Stimulated activated CD8-positive, alpha-beta memory T cell treated with anti-CD3 and anti-CD28 coated beads, Interleukin-7, amount 100 ng/mL, for 4 hours (primary cell): Measurements from ENCODE around the gene LRRFIP1.
"Not testable (repeated sequence)": the region's sequence is repeated elsewhere in the genome, so short reads cannot be mapped to it uniquely, and the experiment has no call there.

ENCODE experiments used
- DNase-seq, 2 donors: peaks; one replicate each; pipeline ENCODE4 v3.0.0-alpha.2; 2020; ENCODE audit warnings: low read depth in 2 of 2

Gene LRRFIP1

DNA sequence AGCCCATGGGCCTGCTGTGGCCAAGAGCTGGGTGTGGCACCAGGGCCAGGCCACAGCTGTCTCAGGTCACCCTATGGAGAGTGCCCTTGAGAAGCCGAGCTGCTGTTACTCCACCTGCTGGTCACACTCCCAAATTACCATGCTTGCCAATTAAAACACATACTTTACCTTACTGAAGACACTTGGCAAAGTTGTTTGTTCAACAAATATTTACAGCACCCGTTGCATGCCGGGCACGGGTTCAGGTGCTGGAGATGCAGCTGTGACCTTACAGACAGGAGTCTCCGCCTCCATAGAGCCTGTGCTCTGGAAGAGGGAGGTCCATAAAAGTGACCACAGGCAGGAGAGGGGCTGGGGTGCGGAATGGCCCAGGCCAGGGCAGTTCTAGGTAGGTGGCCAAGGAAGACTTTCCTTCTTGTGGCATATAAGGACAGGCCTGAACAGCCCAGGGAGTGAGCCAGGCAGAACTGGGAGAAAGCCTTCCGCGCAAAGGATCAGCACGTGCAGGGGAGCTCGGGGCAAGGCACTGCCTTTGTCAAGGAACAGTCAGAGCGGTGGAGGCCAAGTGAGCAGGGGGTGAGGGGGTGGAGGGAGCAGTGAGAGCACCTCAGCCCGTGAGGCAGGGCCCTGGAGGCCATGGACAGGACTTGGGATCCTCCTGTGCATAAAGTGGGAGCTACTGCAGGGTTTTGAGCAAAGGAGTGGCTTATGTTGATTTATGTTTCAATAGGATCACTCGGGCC, 147.6 kb downstream of the LRRFIP1 start:
- peak in 1 of 2 donors; percentile 5 for DNase-seq

DNA sequence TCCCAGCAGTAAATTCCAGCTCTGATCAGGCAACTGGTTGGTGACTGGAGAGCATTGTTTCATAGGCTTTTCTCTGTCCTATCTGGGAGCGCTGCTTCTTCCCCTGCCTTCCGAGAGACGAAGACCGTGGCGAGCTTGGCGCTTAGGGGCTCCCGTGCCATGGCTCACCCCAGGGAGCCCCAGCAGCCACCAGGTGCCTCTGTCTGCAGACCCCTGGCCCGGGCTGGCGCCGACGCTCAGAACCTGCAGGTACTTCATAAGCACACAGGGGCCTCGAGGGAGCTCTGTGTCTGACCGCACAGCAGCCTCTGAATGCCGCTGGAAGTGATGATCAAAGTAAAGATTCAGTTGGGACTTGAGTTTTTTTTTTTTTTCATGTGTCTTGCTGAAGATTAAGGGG, 152.1 kb downstream of the LRRFIP1 start:
- no peak for DNase-seq

DNA sequence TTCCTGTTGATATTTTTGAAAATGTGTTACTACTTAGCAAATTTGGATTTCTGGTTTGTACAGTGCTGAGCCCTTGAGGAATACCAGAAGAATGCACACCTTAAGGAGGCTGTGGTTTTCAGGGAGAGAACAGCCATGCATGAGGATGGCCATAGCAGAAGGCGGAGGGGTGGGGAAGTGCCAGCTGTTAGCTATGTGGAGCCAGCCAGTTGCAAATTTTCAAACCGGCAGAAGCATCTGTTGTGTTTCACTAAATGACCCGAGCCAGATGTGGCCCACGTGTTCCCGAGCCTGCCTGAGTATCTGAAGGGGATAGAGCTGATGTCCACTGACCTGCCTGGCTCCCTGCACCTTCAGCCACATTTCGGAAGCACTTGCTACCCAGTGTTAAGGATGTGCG, 154.8 kb downstream of the LRRFIP1 start:
- no peak for DNase-seq

DNA sequence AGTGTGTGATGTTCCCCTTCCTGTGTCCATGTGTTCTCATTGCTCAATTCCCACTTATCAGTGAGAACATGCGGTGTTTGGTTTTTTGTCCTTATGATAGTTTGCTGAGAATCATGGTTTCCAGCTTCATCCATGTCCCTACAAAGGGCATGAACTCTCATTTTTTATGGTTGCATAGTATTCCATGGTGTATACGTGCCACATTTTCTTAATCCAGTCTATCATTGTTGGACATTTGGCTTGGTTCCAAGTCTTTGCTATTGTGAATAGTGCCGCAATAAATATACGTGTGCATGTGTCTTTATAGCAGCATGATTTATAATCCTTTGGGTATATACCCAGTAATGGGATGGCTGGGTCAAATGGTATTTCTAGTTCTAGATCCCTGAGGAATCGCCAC, 156.3 kb downstream of the LRRFIP1 start:
- not testable (repeated sequence) for DNase-seq

DNA sequence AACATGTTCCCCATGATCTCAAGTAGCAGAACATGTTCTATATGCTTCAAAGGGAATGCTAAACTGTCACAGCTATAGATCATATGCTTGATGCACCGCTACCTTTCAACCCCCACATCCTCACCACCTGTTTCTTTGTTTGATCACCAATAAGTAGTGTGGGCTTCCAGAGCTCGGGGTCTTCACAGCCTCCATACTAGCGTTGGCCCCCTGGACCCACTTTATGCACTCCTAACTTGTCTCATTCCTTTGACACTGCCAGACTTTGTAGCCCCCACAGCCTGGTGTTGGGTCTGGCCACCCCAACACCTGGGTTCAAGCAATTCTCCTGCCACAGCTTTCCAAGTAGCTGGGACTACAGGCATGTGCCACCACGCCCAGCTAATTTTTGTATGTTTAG, 159.5 kb downstream of the LRRFIP1 start:
- DNase-seq, result no peak

DNA sequence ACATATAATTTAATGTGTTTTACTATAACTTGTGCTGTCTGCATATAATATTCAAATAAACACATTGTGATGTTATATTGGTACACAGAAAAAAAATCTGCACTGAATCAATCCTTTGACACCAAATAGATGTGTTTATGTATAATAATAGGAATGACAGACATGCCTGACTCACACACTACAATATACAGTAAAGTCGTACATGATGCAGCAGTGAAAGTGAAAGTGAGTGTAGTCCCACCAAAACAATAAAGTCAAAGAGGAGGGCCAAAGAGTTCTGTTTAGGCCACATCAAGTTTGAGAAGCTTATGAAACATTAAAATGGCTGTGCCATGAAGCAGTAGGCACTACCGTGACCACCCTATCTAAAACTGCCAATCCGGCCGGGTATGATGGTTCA, 163.0 kb downstream of the LRRFIP1 start:
- no peak for DNase-seq

DNA sequence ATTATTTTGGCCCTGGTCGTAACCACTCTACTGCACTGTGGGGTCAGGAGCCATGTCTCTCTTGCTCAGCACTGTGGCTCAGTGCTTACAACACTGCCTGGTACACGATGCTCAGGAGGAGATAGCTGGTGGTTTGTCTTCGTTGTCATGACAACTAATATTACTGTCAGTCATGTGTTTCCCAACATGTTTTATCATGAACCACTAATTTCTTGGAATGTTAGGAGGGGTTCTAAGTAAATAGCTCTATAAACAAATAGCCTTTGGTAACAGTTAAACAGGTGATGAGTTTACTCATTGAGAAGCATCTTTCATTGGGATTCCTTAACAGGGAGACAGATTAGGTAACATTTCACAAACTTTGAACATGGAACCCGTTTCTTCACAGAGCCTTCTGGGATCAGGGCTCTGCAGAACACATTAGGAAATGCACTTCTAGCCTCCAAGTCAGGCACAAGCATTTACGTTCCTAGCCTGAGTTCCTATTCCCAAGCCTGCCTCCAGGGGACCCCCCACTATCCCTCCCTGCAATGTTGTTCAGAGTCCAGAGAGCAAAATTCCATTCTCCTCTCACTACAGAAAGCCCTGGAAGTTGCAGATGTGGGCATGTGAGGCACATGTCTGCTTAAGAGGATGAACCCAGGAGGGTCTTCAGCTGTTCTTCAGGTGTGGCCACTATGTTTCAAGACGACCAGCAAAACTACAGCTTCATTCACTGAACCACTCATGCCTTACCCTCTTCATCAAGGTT, 164.8 kb downstream of the LRRFIP1 start:
- no peak for DNase-seq

DNA sequence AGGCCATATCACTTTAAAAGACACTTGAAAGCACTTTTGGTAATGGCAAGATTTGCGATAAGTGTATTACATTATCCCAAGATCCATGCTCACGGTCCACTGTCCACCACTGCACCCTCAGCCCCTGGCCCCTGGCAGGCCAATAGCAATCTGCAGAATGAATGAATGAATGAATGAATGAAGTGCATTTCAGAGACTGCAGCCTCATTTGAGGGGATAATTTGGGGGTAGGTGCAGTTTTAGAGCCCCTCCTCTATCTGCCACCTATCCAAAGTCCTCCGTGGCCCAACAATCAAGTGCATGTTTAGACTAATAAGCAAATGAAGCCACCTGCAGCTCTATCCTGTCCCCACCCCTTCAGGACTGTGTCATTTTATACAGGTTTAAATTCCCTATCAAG, 169.9 kb downstream of the LRRFIP1 start:
- no peak for DNase-seq

DNA sequence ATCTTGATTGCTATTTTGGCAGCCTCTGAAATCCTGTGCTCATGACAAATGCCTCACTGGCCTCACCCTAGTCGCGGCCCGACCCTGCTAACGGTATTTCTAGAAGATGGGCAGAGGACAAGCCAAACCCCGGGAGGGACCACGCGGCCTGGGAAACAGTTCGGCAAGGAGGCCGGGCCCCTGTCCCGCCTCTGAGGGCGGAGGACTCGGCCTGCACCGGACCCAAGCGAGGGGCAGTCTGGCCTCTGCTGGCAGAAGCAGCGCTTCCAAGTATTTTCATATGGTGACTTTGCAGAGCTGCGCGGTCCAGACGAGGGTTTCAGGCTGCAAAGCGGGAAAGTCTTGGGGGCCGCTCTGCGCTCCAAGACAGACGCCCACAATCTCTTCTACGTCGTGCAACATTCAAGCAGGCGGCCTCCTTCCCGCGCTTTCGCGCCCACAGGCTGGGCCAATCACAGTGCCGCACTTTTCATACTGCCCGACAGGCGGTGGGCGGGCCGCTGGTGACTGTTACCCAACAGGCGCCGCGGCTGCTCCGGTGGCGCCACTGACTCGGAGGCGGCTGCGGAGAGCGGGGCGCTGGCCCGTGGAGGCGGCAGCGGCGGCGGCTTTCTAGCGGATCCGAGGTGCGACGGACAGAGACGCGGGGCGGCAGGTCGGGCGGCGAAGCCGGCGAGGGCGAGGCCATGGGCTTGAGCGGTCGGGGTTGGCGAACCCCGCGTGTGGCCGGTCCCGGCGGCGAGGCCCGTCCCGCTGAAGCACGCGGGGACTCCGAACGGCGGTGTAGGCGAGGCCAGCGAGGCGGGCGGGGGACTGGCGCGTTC, 171.1 kb downstream of the LRRFIP1 start, which contains the start of gene RBM44:
Gene RBM44 (plus strand): TSS at position 544 of the 824 bp plus-strand sequence. CDS start 14,831 bp downstream, outside the sequence.
- DNase-seq, result no peak

DNA sequence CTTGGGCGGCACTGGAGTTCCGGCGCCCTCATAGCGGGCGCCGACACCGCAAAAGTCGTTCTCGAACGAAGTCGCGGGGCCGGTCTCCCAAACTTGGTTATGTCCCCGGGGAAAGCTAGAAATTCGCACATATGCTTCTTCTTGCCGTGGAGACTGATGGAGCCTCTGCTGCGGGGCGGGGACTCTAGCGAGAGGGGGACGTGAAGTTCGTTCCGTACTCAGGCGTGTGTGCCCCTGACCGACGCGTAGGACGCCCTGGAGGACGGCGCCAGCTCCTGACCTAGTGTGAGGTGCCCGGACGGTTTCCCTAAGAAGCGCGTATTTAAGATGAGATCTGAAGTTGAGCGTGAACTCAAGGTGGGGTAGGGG, 171.7 kb downstream of the LRRFIP1 start:
- DNase-seq, result no peak

DNA sequence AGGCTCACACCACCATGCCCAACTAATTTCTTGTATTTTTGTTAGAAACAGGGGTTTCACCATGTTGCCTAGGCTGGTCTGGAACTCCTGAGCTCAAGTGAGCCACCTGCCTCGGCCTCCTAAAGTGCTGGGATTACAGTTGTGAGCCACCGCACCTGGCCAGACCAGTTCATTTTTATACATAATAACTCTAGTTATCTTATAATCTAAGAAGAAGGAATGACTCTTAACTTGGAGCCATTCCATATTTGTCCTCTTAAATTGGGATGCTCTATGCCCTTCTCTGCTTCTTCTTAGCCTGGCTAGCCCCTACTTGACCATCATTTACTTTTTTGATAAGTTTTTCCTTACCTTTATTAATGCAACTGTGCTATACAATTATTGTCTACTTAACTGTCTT, 174.1 kb downstream of the LRRFIP1 start:
- no peak for DNase-seq

DNA sequence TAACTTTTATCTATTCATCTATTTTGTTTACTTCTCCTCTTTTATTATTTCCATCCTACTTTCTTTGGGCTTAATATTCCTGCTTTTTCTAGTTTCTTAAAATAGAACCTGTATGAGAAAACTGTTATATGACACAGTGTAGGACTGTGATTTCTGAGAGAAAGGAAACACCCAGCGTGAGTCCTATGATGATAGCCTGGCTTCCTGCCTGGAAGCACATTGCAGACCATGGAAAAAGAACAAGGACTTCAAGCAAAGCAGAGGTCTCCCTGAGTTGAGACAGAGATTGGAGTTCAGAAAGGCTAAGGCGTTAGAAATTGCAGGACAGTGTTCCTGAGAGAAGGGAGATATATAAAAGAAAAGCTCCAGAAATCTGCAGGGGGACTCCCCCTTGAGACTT, 178.9 kb downstream of the LRRFIP1 start:
- no peak for DNase-seq

DNA sequence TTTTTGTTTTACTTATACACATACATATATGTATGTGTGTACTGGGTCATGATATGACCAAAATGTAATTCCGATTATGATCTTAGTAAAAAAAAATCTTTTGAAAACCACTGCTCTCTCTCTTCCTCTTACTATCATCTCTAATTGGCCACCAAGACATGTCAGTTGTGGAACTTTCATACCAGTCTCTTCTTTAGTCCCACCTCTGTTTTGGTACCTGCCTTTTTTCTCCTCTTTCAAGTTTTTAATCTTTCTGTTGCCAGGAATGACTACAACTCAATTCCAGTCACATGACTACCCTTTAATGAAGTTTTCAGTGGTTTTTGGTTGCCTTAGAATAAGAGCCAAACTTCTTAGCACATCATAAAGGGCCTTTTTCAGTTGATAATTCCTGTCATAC, 188.2 kb downstream of the LRRFIP1 start:
- no peak for DNase-seq

DNA sequence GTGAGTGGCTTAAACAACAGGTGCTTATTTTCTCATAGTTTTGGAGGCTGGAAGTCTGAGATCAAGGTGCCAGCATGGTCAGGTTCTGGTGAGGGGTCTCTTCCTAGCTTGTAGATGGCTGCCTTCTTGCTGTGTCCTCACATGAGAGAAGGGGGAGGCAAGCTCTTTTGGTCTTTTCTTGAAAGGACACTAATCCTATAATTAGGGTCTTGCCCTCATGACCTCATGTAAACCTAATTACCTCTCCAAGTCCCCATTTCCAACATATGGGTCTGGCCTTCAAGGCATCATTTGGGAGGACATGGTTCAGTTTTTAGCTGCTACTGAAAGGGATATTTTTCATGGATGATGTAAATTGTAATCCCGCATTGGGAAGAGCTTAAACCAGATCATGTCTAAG, 189.1 kb downstream of the LRRFIP1 start:
- no peak for DNase-seq

DNA sequence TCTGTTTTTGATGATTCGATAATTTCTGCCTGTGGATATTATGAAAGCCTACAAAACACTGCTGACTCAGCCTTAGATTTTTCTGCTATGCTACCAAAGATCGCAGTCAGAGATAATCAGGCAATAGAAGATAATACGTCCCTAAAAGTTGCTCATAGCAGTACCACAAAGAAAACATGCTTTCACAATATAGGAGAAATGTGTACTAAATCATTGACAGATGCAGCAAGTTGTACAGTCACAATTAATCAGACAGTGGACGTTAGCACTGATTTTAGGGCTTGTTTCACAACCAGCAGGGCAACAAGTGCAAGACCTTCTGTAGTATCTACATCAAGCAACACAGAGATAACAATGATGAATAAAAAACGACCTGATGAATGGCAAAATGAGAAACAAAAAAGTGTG, 190.7 kb downstream of the LRRFIP1 start:
- DNase-seq, result no peak

DNA sequence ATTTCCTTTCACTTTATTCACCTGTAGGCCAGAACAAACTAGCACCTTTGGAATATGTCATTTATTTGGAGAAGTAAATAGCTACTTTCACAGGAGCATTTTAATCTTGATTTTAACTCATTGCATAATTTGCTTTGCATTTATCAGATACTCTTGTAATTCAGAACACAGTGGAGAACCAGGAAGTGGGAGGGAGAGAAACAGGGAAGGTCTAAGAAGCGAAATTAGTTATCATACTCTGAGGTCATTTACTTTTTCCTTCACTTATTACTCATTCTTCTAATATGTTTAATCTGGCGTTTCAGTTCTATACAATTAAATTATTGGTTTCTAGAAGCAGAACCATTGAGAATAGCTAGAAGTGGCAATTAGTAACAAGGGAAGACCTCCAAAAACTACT, 191.8 kb downstream of the LRRFIP1 start:
- DNase-seq, result no peak

DNA sequence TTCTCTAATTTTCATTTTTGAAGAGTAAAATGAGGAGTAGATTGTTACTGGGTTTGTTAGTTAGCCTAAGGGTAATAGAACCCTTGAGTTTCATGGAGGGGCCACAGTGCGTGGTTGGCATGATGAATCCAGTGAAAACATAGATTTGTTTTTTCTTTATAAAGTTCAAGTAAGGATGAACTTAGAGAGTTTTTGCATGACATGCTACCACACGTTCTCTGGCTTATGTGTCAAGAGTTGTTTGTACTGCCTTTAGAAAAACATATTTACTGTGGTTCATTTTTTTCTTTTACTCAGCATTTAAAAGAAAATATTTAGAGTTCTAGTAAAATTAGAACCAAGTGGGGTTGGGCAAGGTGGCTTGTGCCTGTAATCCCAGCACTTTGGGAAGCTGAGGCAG, 193.0 kb downstream of the LRRFIP1 start:
- no peak for DNase-seq

DNA sequence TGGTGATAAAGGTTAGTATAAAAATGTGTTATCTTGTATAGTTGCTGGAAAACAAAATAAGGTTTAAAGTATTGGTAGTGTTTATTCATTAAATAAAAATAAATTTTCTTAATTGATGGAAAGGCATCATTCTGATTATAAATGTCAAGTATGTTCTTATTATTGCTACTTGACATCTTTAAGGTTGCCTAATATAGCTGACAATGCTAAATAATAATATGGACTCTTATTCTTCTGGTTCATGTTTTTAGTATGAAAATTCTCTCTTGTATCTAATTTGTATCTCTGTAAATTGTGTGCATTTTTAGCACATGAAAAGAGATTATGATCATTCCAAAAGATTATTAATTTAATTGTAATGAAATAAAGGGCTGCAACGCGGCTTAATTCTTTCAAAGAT, 196.2 kb downstream of the LRRFIP1 start:
- DNase-seq, result no peak

DNA sequence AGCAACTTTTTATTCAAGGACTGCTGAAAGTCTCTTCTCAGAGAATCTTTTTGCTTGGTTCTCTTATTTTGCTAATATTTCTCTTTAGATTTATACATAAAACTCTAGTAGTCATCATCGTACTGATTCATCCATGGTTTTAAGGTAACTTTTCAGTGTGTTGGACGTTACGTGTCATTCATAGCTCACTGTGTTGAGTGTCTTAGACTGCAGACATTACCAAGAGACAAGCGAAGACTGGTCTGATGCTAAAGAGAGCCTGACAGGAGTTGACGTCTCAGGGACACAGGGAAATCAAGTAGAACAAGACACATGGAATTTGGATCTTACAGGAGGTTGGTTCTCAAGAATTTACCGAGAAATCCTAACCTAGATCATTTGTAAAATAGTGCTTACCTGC, 196.7 kb downstream of the LRRFIP1 start:
- DNase-seq, result no peak

DNA sequence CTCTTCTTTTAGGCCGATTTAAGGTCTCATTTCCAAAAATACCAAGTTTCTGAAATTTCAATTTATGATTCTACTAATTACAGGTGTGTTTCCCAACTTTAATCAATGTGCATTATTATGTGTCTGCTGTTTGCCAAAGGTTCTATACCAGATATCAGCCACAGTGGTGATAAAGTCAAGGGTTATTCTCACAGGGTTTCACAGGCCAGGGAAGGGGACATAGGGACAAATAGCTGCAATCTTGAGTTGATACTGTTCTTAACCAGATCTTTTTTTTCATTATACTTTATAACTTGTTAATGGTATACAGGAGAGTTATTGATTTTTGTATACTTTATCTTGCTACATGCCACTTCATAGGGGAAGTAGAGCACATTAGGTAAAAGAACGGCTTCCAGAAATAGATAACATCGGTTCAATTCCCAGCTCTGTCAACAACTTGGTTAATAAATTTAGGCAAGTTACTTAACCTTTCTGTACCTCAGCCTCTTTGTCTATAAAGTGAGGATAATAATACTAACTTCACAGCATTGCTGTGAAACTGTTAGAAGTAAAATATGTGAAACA, 200.1 kb downstream of the LRRFIP1 start:
- no peak for DNase-seq
